A673 (cell line): Measurements from ENCODE around the gene OR8B2. TPM values are rescaled to one million over a fixed set of nuclear protein-coding genes. Genes with fewer than 3 reads are reported as not detected.

ENCODE experiments used
- BruUV-seq: library from RNA; stranded (reverse); fragments of 400-500 nt; replicated peaks from 2 replicates; lab custom pipeline; 2021; lab: Mats Ljungman, UMichigan
- CTCF ChIA-PET: fragments of 300-600 bp; sonication (Branson Sonifier 250); formaldehyde crosslinking; loops from one replicate; lab custom pipeline; 2022; ENCODE audit warnings: antibody characterized with exemption; lab: Charles Lee
- POLR2A ChIA-PET: fragments of 300-600 bp; sonication (Branson Sonifier 250); formaldehyde crosslinking; loops from one replicate; lab custom pipeline; 2022; ENCODE audit warnings: antibody characterized with exemption; ENCODE audit not compliant: low non-redundant PET; lab: Charles Lee
- DNase-seq: peaks from one replicate; pipeline ENCODE4 v3.0.0-alpha.2; 2015; ENCODE audit warnings: low spot score
- H3K27ac ChIP-seq: fragments of 200-600 bp; sonication (generic); 2 replicates; pipeline ENCODE4 v1.5.1; 2016; ENCODE audit warnings: mixed run types, low read depth, mild to moderate bottlenecking, mixed read lengths, antibody characterized with exemption, low read length; ENCODE audit not compliant: poor library complexity, severe bottlenecking
- H3K27me3 ChIP-seq: fragments of 200-600 bp; sonication (generic); replicated peaks from 2 replicates; pipeline ENCODE4 v1.6.1; 2017; ENCODE audit warnings: mixed run types, low read depth, mild to moderate bottlenecking, mixed read lengths, antibody characterized with exemption, low read length; ENCODE audit not compliant: insufficient read depth, poor library complexity
- H3K36me3 ChIP-seq: fragments of 200-600 bp; sonication (generic); 2 replicates; pipeline ENCODE4 v1.6.1; 2016; ENCODE audit warnings: mixed run types, mild to moderate bottlenecking, mixed read lengths, antibody characterized with exemption, low read length; ENCODE audit not compliant: insufficient read depth, poor library complexity, severe bottlenecking
- H3K4me1 ChIP-seq: fragments of 200-600 bp; sonication (generic); 2 replicates; pipeline ENCODE4 v1.6.1; 2017; ENCODE audit warnings: mixed run types, mild to moderate bottlenecking, mixed read lengths, antibody characterized with exemption, low read length; ENCODE audit not compliant: insufficient read depth, poor library complexity, severe bottlenecking
- H3K4me3 ChIP-seq: fragments of 200-600 bp; sonication (generic); 2 replicates; pipeline ENCODE4 v1.5.1; 2016; ENCODE audit warnings: low read depth, mixed run types, mild to moderate bottlenecking, mixed read lengths, low read length; ENCODE audit not compliant: poor library complexity, severe bottlenecking
- H3K9me3 ChIP-seq: fragments of 200-600 bp; sonication (generic); 2 replicates; pipeline ENCODE4 v1.6.1; 2016; ENCODE audit warnings: mixed run types, low read depth, mild to moderate bottlenecking, mixed read lengths, antibody characterized with exemption, low read length; ENCODE audit not compliant: poor library complexity, severe bottlenecking
- CTCF ChIP-seq: fragments of 300-800, 200-600 bp; sonication (generic); conservative IDR thresholded peaks from 2 replicates; pipeline ENCODE4 v1.5.1; 2017; ENCODE audit warnings: low read depth, mild to moderate bottlenecking, antibody characterized with exemption, low read length, moderate library complexity, mixed read lengths
- intact Hi-C: fragments of 100-400 bp; cut with micrococcal nuclease; formaldehyde crosslinking; loops from one replicate; pipeline ENCODE4 v1.10.0; 2022; ENCODE audit not compliant: unreplicated experiment
- total RNA-seq: library from RNA; stranded (reverse); gene quantifications from 2 replicates; pipeline ENCODE4 v1.2.3, GENCODE V29; 2021

OR8B2 gene
- total RNA-seq, 1 experiment from 2014 or later = not detected

- no peaks in the 10 kb centered on the region for H3K27me3 ChIP-seq
- no peak for DNase-seq
- no peaks in the 10 kb centered on the region for H3K4me1 ChIP-seq
- no TSS peak for BruUV-seq
- ChIA-PET POLR2A (no interaction called here), CTCF (no interaction called here)
- no peaks in the 10 kb centered on the region for H3K9me3 ChIP-seq
- no peak overlapping the region for H3K27ac ChIP-seq
- no peaks in the 10 kb centered on the region for H3K36me3 ChIP-seq
- intact Hi-C loops = no loop called here
- no peak overlapping the region for H3K4me3 ChIP-seq
- TF ChIP-seq CTCF = no peak
These were observed 44.7 kb downstream of the OR8B2 start for GRCh38 chr11:124339396-124340141.

Other genes with a start within 250 kb of the OR8B2 start
- gene OR10D3, start 201.2 kb downstream of the OR8B2 start, total RNA-seq = not detected in 2 replicates
- not detected in 2 replicates for gene OR8G1, start 143.4 kb downstream of the OR8B2 start, total RNA-seq
- not detected in 2 replicates for gene OR8G5, start 128.1 kb downstream of the OR8B2 start, total RNA-seq
- 0.41 and 0.52 TPM in 2 replicates for gene OR8D1, start 70.5 kb downstream of the OR8B2 start, total RNA-seq
- gene OR8D2, start 64.3 kb downstream of the OR8B2 start, total RNA-seq = not detected in 2 replicates
- not detected in 2 replicates for gene OR8B3, start 14.5 kb upstream of the OR8B2 start, total RNA-seq
- gene OR8B4, start 40.4 kb upstream of the OR8B2 start, total RNA-seq = not detected in 2 replicates
- gene OR8B8, start 61.2 kb upstream of the OR8B2 start, total RNA-seq = not detected in 2 replicates
- not detected in 2 replicates for gene OR8B12, start 159.2 kb upstream of the OR8B2 start, total RNA-seq
- gene OR8A1, start 185.5 kb upstream of the OR8B2 start, total RNA-seq = not detected in 2 replicates
- gene PANX3, start 226.9 kb upstream of the OR8B2 start, total RNA-seq = not detected in 2 replicates
- 37.8 and 44.4 TPM in 2 replicates for gene TBRG1, start 238.4 kb upstream of the OR8B2 start, total RNA-seq